CD4-positive, alpha-beta T cell (primary cell): ENCODE measurements around the gene LMBR1. TPM values are rescaled to one million over a fixed set of nuclear protein-coding genes. Genes with fewer than 3 reads are reported as not detected.

Source experiments
- ATAC-seq: fragments of 200-7000 bp; cut with Tn5 transposase; one replicate; pipeline ENCODE4 v1.10.0; 2022; ENCODE audit warnings: mild to moderate bottlenecking; ENCODE audit not compliant: poor library complexity
- CTCF ChIA-PET: fragments of 350-600 bp; sonication (Branson Sonifier 250); formaldehyde crosslinking; loops from one replicate; lab custom pipeline; 2021; ENCODE audit warnings: antibody characterized with exemption, inconsistent platforms; lab: Charles Lee
- POLR2A ChIA-PET: fragments of 350-600 bp; sonication (Branson Sonifier 250); formaldehyde crosslinking; loops from one replicate; lab custom pipeline; 2021; ENCODE audit warnings: antibody characterized with exemption, inconsistent platforms; lab: Charles Lee
- DNase-seq, 14 experiments: peaks; one replicate each; pipeline ENCODE4 v3.0.0-alpha.2; 2013 to 2020; ENCODE audit warnings: mixed read lengths in 2 of 14
- H3K27ac ChIP-seq, 2 donors: one replicate each; pipeline versions ENCODE4 v1.5.1 to v1.7.0; 2013; ENCODE audit warnings: low read length in 2 of 2, low read depth in 1 of 2, mild to moderate bottlenecking in 1 of 2
- H3K27me3 ChIP-seq, 2 experiments: 1 replicate in 1 of 2; 2 replicates in 1 of 2; pipeline versions ENCODE4 v1.6.1 to v1.7.0; 2013; ENCODE audit warnings: low read length in 2 of 2, control low read depth in 1 of 2, mild to moderate bottlenecking in 1 of 2, moderate library complexity in 1 of 2; ENCODE audit not compliant: insufficient read depth in 2 of 2, control insufficient read depth in 1 of 2
- H3K36me3 ChIP-seq: one replicate; pipeline ENCODE4 v1.6.1; 2013; ENCODE audit warnings: low read length, control low read depth; ENCODE audit not compliant: insufficient read depth
- H3K4me1 ChIP-seq: one replicate; pipeline ENCODE4 v1.6.1; 2013; ENCODE audit warnings: low read length, control low read depth; ENCODE audit not compliant: insufficient read depth
- H3K4me3 ChIP-seq: one replicate; pipeline ENCODE4 v1.5.1; 2013; ENCODE audit warnings: mild to moderate bottlenecking, low read length, moderate library complexity
- H3K9me3 ChIP-seq, 2 experiments: 1 replicate in 1 of 2; 2 replicates in 1 of 2; pipeline versions ENCODE4 v1.6.1 to v1.7.0; 2013; ENCODE audit warnings: low read length in 2 of 2, mild to moderate bottlenecking in 2 of 2, control low read depth in 1 of 2, moderate library complexity in 1 of 2; ENCODE audit not compliant: control insufficient read depth in 1 of 2, insufficient read depth in 1 of 2
- H3K27ac Mint-ChIP-seq: one replicate; pipeline ENCODE4 v1.8.0; 2020; ENCODE audit warnings: mixed read lengths
- H3K27me3 Mint-ChIP-seq: one replicate; pipeline ENCODE4 v1.8.0; 2021; ENCODE audit warnings: mixed read lengths
- H3K36me3 Mint-ChIP-seq: one replicate; pipeline ENCODE4 v1.8.0; 2021; ENCODE audit warnings: low read depth, mixed read lengths
- H3K4me1 Mint-ChIP-seq: one replicate; pipeline ENCODE4 v1.8.0; 2021; ENCODE audit warnings: low read depth, mixed read lengths
- H3K4me3 Mint-ChIP-seq: one replicate; pipeline ENCODE4 v1.8.0; 2020; ENCODE audit warnings: mild to moderate bottlenecking, mixed read lengths
- H3K9me3 Mint-ChIP-seq: one replicate; pipeline ENCODE4 v1.8.0; 2020; ENCODE audit warnings: mixed read lengths
- intact Hi-C, 2 experiments: fragments of 100-400 bp; cut with DNase I in 1 of 2; cut with micrococcal nuclease in 1 of 2; formaldehyde crosslinking; loops; one replicate each; pipeline versions ENCODE4 v1.15.1 to v1.9.0; 2023 to 2025; cut with DNase I, micrococcal nuclease
- total RNA-seq, 174 experiments: library from RNA in 2 of 174; stranded (reverse) in 2 of 174; gene quantifications; one replicate each; pipeline ENCODE4 v1.2.3 and lab custom pipeline; 2021 to 2026
- TF ChIP-seq, protein P1 (sequence below): fragments of 200-600 bp; IDR thresholded peaks from one replicate; pipeline ENCODE4 v1.8.0; 2022; ENCODE audit warnings: antibody characterized with exemption, mild to moderate bottlenecking

LMBR1 gene
- total RNA-seq, 2 experiments from 2014 or later: 61.6 to 61.9 TPM

DNA sequence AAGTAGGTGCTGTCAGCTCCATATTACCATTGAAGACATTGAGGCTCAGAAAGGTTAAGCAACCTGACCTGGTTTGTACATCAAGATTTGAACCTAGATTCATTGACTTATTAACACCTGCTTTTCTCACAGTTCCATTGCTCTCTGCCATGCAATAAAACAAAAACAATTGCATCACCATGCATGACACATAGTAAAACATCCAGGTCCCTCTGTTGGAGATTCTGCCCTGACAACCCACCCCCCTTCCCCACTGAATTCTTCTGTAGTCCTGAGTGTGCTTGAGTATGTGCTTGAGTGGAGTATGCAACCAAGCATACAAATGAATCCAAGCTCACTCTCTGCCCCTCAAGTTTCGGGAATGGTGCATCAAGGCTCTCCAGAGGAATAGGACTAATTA lies 6.0 kb upstream of the LMBR1 start:
- Mint-ChIP-seq H3K4me3 (no peak overlapping the region), H3K4me1 (peaks cover 30% of the 10 kb centered on the region), H3K9me3 (no peaks in the 10 kb centered on the region), H3K36me3 (no peaks in the 10 kb centered on the region), H3K27ac (no peak overlapping the region), H3K27me3 (no peaks in the 10 kb centered on the region)
- peaks cover 0 to 3% of the 10 kb centered on the region in 2 experiments for H3K27me3 ChIP-seq
- no peaks in the 10 kb centered on the region for H3K9me3 ChIP-seq
- peaks cover 19% of the 10 kb centered on the region for H3K4me1 ChIP-seq
- H3K36me3 ChIP-seq: no peaks in the 10 kb centered on the region
- ChIA-PET CTCF (interaction anchor here (1.5 kb wide), 1 partner anchor 51 kb away, joined by 6 read pairs; the partner anchor contains the start of gene NOM1), POLR2A (no interaction called here)
- DNase-seq: no peak
- TF ChIP-seq, protein P1, sequence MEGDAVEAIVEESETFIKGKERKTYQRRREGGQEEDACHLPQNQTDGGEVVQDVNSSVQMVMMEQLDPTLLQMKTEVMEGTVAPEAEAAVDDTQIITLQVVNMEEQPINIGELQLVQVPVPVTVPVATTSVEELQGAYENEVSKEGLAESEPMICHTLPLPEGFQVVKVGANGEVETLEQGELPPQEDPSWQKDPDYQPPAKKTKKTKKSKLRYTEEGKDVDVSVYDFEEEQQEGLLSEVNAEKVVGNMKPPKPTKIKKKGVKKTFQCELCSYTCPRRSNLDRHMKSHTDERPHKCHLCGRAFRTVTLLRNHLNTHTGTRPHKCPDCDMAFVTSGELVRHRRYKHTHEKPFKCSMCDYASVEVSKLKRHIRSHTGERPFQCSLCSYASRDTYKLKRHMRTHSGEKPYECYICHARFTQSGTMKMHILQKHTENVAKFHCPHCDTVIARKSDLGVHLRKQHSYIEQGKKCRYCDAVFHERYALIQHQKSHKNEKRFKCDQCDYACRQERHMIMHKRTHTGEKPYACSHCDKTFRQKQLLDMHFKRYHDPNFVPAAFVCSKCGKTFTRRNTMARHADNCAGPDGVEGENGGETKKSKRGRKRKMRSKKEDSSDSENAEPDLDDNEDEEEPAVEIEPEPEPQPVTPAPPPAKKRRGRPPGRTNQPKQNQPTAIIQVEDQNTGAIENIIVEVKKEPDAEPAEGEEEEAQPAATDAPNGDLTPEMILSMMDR: no peak
- intact Hi-C loops: loop anchor here in 1 of 2 experiments (10.0 kb wide), 3 partner anchors 264 to 1604 kb away; partner anchors contain the start of genes INSIG1 and RBM33
- no peak overlapping the region for H3K27ac ChIP-seq
- H3K4me3 ChIP-seq: no peak overlapping the region
- ATAC-seq: no peak

- no peak for DNase-seq
- no peak overlapping the region for H3K27ac ChIP-seq
- H3K4me1 ChIP-seq: peaks cover 19% of the 10 kb centered on the region
- no peak for ATAC-seq
- intact Hi-C loops: loop anchor here in 1 of 2 experiments (10.0 kb wide), 3 partner anchors 263 to 1603 kb away; partner anchors contain the start of genes INSIG1 and RBM33
- Mint-ChIP-seq H3K9me3 (no peaks in the 10 kb centered on the region), H3K36me3 (peaks cover 4% of the 10 kb centered on the region), H3K4me3 (peak overlapping the region; percentile 1), H3K27ac (no peak overlapping the region), H3K4me1 (peaks cover 26% of the 10 kb centered on the region), H3K27me3 (no peaks in the 10 kb centered on the region)
- H3K9me3 ChIP-seq: no peaks in the 10 kb centered on the region
- TF ChIP-seq, protein P1: no peak
- H3K27me3 ChIP-seq: peaks cover 0 to 3% of the 10 kb centered on the region in 2 experiments
- no peaks in the 10 kb centered on the region for H3K36me3 ChIP-seq
- POLR2A ChIA-PET: no interaction called here
- H3K4me3 ChIP-seq: no peak overlapping the region
- CTCF ChIA-PET: no interaction called here
These were observed 4.7 kb upstream of the LMBR1 start for GRCh38 chr7:156897673-156898072.

DNA sequence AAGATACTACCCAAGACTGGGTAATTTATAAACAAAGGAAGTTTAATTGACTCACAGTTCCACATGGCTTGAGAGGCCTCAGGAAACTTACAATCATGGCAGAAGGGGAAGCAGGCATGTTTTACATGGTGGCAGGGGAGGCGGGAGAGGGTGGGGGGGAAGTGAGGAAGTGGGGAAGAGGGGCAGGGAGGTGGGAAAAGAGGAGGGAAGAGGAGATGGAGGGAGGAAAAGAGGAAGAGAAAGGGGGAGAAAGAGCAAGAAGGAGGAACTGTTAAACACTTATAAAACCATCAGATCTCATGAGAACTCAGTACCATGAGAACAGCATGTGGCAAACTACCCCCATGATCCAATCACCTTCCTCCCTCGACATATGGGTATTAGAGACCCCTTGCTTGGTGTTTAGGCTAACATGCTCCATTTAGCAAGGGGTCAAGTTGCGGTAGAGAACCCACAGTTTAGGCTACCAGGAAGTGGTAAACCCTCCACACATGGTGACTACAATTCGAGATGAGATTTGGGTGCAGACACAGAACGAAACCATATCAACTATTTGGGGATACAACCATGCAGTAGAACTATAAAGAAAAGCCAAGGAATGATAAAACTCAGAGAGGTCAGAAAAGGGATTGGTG lies 3.5 kb upstream of the LMBR1 start:
- CTCF ChIA-PET: no interaction called here
- Histone ChIP-seq H3K27me3 (peaks cover 0 to 3% of the 10 kb centered on the region in 2 experiments), H3K4me1 (peaks cover 24% of the 10 kb centered on the region), H3K9me3 (no peaks in the 10 kb centered on the region), H3K36me3 (no peaks in the 10 kb centered on the region), H3K4me3 (no peak overlapping the region), H3K27ac (no peak overlapping the region)
- Mint-ChIP-seq H3K27ac (peak overlapping the region; percentile 24), H3K4me3 (peak overlapping the region; percentile 54), H3K4me1 (peaks cover 33% of the 10 kb centered on the region), H3K36me3 (peaks cover 10% of the 10 kb centered on the region), H3K9me3 (no peaks in the 10 kb centered on the region), H3K27me3 (no peaks in the 10 kb centered on the region)
- DNase-seq (no peak), ATAC-seq (no peak)
- TF ChIP-seq, protein P1: no peak
- intact Hi-C loops: loop anchor here in 1 of 2 experiments (10.0 kb wide), 3 partner anchors 262 to 1602 kb away; partner anchors contain the start of genes INSIG1 and RBM33
- POLR2A ChIA-PET: no interaction called here
